Left colon (tissue), 2 donors: Measurements from ENCODE around the gene CD22. TPM values are rescaled to one million over a fixed set of nuclear protein-coding genes. Genes with fewer than 3 reads are reported as not detected.
"Not testable (repeated sequence)": the region's sequence is repeated elsewhere in the genome, so short reads cannot be mapped to it uniquely, and the experiment has no call there.

Experiments used
- ATAC-seq: fragments of 200-7000 bp; cut with Tn5 transposase; one replicate; pipeline ENCODE4 v1.9.1; 2020; ENCODE audit warnings: mild to moderate bottlenecking, moderate library complexity
- DNase-seq, 2 donors: peaks; one replicate each; pipeline ENCODE4 v3.0.0-alpha.2; 2020
- intact Hi-C, 2 donors: fragments of 100-400 bp; cut with DNase I in 1 of 2; cut with micrococcal nuclease in 1 of 2; formaldehyde crosslinking; loops; one replicate each; pipeline versions ENCODE4 v1.11.2 to v1.14.0; 2022; cut with DNase I, micrococcal nuclease
- total RNA-seq, 2 donors: library from RNA; stranded (reverse); fragmentation: NEBNext Ultra II Directional; extraction: Animal tissue kit (Norgen Biotek cat#: 25700); gene quantifications; one replicate each; pipeline ENCODE4 v1.2.1, GENCODE V29; 2021
- donor health status: DM: no; HTN: no; CAD: no.
- donor health status: DM: yes; HTN: yes; CAD: no.

Gene CD22
- total RNA-seq, 2 donors from 2014 or later = 2.5 to 3.2 TPM

DNA sequence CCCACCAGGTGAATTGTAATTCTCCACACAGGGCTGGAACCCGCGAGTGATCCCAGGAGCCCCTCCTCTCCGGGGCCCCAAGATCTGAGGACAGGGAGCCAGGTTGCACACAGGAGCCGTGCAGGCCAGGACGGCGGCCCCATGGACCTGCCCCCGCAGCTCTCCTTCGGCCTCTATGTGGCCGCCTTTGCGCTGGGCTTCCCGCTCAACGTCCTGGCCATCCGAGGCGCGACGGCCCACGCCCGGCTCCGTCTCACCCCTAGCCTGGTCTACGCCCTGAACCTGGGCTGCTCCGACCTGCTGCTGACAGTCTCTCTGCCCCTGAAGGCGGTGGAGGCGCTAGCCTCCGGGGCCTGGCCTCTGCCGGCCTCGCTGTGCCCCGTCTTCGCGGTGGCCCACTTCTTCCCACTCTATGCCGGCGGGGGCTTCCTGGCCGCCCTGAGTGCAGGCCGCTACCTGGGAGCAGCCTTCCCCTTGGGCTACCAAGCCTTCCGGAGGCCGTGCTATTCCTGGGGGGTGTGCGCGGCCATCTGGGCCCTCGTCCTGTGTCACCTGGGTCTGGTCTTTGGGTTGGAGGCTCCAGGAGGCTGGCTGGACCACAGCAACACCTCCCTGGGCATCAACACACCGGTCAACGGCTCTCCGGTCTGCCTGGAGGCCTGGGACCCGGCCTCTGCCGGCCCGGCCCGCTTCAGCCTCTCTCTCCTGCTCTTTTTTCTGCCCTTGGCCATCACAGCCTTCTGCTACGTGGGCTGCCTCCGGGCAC, 22.6 kb downstream of the CD22 start:
- intact Hi-C loops = loop anchor here (5.0 to 10.0 kb wide), 2 partner anchors 141 to 143 kb away; partner anchors contain the start of gene KRTDAP (in 2 of the 2)
- ATAC-seq (no peak), DNase-seq (no peak)

DNA sequence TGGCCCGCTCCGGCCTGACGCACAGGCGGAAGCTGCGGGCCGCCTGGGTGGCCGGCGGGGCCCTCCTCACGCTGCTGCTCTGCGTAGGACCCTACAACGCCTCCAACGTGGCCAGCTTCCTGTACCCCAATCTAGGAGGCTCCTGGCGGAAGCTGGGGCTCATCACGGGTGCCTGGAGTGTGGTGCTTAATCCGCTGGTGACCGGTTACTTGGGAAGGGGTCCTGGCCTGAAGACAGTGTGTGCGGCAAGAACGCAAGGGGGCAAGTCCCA, 23.1 kb downstream of the CD22 start:
- intact Hi-C loops = loop anchor here (5.0 to 10.0 kb wide), 2 partner anchors 140 to 143 kb away; partner anchors contain the start of gene KRTDAP (in 2 of the 2)
- DNase-seq (no peak), ATAC-seq (no peak)

DNA sequence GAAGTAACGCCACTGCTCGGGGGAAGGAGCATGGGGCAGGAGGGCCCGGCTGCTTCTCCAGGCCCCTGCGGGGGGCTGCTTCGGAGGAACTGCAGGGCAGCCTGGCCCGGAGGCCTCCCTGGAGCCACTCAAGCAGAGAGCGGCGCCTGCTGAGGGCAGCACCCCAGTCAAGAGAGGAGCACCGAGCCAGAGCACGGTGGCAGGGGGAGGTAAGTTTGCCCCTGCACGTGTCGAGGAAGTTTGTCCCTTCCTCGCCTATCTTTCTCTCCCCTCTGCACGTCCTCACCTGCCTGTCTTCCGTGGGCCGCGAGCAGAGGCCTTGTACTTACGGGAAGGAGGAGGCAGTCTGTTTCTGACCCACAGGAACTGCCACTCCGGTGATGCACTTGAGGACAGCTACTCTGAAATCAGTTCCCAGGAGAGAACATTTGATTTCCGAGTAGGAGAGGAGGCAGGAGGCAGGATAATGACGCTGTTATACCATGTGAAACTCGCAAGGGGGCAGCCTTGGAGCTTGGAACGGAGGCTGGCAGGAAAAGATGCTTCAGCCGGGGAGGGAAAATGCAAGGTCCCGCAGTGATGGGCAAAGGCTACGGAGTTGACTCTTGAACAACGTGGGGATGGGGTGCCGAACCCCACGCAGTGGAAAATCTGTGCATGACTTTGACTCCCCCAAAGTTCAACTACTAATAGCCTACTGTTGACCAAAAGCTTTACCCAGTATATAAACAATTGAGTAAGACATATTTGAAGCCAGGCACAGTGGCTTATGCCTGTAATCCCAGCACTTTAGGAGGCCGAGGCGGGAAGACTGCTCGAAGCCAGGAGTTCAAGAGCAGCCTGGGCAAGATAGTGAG, 23.7 kb downstream of the CD22 start:
- ATAC-seq (peak; percentile 83), DNase-seq (peak; percentile 50 to 66)
- intact Hi-C loops = loop anchor here (5.0 to 10.0 kb wide), 2 partner anchors 140 to 142 kb away; partner anchors contain the start of gene KRTDAP (in 2 of the 2)

DNA sequence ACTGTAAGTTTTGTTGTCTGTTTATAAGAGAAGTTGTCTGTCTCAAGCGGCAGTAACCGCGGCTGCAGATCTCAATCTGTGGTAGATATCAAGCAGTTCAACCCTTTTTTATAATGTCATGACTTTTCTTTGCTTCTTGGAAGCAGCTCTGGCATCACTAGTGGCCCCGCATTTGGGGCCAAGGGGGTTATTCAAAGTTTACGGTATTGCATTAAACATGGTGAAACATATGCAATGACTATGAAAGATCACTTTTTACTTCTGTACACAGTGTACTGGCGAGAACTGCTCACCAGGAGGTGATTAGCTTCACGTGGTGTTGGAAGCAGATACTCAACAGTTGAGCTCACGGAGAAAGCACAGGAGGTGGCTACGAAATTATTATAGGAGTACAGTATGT, 24.6 kb downstream of the CD22 start:
- intact Hi-C loops = loop anchor here (5.0 to 10.0 kb wide), 2 partner anchors 139 to 141 kb away; partner anchors contain the start of gene KRTDAP (in 2 of the 2)
- ATAC-seq (no peak), DNase-seq (no peak)

DNA sequence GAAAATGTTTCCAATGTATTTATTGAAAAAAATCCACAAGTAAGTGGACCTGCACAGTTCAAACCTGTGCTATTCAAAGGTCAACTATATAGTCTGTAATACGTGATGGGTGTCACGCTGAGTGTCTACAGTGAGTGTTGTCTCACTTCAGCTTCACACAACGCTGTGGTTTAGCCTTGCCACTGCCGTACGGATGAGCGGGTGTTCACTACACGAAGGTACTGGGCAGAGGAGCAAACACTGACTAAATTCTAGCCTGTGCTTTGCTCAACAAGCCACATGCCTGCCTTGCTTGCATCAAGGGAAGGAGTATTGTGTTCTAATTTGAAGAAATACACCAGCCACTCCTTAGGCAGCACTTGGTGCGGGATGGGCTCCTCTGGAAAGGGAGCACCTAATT, 25.9 kb downstream of the CD22 start:
- intact Hi-C loops = loop anchor here (5.0 to 10.0 kb wide), 2 partner anchors 137 to 140 kb away; partner anchors contain the start of gene KRTDAP (in 2 of the 2)
- ATAC-seq (no peak), DNase-seq (no peak)

DNA sequence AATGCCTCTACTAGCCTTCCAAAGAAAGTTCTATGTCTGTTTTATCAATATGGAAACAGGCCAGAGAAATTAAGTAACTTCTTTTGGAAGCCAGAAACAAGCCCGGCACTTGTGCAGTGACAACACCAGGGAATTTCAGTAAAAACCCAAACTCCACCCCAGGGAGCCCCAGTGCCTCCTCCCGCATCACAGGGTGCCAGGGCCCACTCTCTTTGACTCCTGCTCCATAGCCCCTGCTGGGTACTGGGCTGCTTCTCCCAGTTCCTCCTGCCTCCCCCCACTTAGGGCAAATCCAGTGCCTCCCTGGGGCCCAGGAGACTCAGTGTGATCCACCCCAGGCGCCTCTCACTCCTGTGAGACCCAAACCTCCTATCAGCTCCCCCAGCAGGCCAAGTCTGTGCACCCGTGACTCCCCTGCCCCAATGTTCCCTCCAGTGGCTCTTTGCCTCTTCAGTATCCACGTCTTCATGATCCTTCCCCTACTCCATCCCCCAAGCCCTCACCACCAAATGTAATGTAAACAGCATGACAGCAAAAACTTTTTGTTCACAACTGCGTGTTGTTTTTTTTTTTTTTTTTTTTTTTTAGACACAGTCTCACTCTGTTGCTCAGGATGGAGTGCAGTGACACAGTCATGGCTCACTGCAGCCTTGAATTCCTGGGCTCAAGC, 26.9 kb downstream of the CD22 start:
- no peak for DNase-seq
- intact Hi-C loops = loop anchor here in 1 of 2 donors (10.0 kb wide), 1 partner anchor 139 kb away; the partner anchor contains the start of gene KRTDAP
- ATAC-seq = no peak

DNA sequence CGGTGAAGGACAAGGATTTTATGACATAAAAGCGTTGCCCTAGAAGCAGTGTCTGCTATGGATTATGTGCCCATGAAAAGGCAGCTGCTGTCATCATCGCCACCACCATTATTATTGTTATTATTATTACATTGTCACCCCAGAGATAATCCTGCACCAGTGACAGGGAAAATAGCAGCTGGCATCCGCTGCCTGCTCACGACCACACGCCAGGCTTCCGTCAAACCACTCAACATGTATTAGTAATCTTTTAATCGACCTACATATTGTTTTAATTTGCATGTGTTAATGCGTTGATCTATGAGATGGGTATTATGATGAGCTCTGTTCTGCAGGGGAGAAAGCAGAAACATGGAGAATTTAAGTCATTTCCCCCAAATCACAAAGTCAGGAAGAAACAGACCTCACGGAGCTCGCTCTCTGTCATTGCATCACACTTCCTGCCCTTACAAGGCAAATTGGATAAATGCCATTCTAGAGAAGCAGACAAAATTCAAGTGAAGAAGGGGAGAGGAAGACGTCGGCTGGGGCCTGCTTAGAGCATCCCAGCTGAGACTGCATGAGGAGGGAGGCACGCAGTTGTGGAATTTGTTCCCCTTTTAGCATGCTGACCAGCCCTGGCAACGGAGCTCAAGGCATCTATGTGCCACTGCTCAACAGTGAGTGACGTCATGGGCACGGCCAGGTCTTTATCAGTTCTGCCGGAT, 29.0 kb downstream of the CD22 start, which contains the start of gene FFAR3:
FFAR3 (plus strand) TSS at position 594 of the 707 bp plus-strand sequence. CDS start 431 bp downstream, outside the sequence.
- ATAC-seq (no peak), DNase-seq (peak in 1 of 2 donors; percentile 41)
- intact Hi-C loops = loop anchor here in 1 of 2 donors (10.0 kb wide), 1 partner anchor 137 kb away; the partner anchor contains the start of gene KRTDAP

DNA sequence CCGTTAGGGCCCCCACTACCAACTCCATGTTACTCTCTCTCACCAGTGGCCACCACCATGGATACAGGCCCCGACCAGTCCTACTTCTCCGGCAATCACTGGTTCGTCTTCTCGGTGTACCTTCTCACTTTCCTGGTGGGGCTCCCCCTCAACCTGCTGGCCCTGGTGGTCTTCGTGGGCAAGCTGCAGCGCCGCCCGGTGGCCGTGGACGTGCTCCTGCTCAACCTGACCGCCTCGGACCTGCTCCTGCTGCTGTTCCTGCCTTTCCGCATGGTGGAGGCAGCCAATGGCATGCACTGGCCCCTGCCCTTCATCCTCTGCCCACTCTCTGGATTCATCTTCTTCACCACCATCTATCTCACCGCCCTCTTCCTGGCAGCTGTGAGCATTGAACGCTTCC, 29.8 kb downstream of the CD22 start:
- not testable (repeated sequence) for ATAC-seq, DNase-seq
- intact Hi-C loops = loop anchor here in 1 of 2 donors (10.0 kb wide), 1 partner anchor 136 kb away; the partner anchor contains the start of gene KRTDAP

DNA sequence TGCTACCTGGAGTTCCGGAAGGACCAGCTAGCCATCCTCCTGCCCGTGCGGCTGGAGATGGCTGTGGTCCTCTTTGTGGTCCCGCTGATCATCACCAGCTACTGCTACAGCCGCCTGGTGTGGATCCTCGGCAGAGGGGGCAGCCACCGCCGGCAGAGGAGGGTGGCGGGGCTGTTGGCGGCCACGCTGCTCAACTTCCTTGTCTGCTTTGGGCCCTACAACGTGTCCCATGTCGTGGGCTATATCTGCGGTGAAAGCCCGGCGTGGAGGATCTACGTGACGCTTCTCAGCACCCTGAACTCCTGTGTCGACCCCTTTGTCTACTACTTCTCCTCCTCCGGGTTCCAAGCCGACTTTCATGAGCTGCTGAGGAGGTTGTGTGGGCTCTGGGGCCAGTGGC, 30.4 kb downstream of the CD22 start:
- not testable (repeated sequence) for DNase-seq, ATAC-seq
- intact Hi-C loops = loop anchor here in 1 of 2 donors (10.0 kb wide), 1 partner anchor 135 kb away; the partner anchor contains the start of gene KRTDAP

DNA sequence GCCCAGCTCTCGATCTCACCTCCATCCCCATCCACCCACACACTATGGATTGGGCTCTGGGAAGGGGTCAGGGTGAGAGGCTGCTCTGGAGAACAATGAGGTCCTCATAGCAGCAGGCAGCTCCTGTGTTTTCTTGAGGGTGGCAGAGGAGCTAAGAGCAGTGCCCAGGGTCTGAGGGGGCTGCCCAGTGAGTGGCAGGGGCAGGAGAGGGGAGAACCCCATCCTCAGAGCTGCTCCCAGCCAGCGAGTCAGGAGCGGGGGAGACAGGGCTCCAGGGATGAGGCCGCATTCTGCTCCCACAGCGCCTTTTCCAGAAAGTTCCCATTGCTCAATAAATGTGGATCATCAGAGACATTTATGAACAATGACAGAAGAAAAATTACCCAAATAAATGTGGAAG, 31.1 kb downstream of the CD22 start:
- ATAC-seq, DNase-seq, intact Hi-C loops: not testable (repeated sequence)

DNA sequence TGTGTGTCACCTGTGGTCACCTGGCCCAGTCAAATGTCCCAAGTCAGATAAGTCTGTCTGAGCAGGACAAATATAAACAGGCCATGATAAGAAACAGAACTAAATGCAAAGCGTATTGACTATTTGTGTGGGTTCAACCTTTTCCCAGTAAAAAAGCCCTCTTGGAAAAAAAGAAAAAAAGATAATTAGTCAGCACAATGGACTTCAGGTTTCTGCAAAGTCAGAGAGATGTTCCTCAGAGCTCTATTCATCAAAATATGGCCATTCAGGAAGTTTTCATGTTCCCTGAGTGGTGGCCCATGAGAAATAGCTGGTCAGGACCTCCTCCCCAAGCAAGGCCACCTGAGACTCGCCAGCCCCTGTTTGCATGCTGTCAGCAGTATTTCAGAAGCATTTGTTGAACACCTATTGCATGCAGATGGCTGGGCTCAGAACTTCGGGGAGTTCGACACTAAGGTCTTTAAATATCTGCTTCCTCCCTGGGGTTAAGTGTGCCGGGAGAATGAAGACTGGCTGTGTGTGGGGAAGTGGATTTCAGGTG, 32.0 kb downstream of the CD22 start:
- no peak for ATAC-seq
- no peak for DNase-seq
- intact Hi-C loops = no loop called here

DNA sequence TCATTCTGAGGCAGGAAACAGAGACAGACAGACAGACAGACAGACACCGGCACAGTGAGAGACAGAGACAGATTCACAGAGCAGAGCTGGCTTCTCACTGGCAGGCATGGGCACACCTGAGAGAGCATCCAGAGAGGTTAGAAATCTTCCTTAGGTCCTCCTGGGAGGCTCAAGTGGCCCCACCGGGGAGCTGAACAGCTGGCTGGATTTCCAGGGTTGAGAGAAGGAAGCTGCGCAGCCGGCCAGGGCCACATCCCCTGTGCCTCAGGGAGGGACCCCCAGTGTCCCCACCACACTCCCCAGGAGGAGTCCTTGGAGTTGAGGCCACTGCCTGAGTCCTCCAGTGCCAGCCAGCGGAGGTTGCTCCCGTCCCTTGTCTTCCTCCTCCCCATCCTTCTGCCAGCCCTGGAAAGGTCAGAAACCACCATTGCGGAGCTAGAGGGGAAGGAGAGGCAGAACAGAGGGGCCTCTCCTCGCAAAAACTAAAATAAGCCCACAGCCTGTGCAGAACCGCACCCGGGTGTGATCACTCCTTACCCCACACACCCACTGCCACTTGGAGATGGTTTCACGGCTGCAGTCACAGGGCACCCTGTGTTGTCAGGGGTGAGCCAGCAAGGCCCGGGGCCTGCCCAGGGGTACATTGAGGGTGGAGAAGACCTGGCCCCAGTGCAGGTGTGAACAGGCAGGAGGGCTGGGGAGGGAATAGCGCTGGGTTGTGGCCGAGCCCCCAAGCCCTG, 33.4 kb downstream of the CD22 start:
- DNase-seq = no peak
- no peak for ATAC-seq
- intact Hi-C loops = no loop called here

DNA sequence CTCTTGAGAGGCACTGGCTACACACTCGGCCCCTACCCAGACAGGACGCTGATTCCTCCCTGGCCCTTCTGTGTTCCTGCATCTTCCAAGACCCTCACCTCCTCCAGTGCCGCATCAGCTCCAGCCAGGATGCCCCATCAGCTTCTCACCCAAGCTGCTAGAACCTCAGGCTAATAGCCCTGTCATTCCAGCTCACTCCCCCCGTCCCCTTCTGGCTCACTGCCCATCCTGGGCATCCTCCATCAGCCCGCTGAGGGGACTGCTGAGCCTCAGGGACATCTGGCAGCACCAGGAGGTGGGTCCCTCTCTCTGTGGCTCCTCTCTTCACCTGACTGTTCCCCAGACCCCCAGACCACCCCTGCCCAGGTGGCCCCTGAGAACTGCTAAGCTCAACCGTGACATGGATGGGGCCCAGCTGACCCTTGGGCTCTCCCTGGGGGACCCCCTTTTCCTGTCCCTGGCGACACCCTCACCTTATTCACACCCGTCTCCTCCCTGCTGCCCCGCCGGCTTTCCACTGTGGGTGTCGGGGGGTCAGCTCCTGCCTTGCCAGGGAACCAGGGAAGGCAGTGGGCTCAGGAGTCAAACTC, 34.1 kb downstream of the CD22 start:
- ATAC-seq (no peak), DNase-seq (no peak)
- intact Hi-C loops = no loop called here

DNA sequence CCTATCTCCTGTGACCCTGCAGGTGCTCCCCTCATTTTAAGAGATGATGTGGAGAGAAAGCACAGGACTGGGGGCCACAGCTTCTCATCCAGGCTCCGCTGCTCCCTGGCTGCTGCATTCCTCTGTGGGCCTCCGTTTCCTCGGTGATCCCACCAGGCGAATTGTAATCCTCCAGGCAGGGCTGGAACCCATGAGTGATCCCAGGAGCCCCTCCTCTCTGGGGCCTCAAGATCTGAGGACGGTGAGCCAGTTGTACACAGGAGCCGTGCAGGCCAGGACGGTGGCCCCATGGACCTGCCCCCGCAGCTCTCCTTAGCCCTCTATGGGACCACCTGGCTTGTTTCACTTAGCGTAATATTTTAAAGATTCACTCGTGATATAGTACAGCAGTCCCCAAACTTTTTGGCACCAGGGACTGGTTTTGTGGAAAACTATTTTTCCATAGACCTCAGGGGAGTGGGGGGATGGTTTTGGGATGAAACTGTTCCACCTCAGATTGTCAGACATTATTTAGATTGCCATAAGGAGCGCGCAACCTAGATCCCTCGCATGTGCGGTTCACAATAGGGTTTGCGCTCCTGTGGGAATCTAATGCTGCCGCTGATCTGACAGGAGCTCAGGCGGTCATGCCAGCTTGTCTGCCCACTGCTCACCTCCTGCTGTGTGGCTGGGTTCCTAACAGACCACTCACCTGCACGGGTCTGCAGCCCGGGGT, 34.9 kb downstream of the CD22 start:
- ATAC-seq (no peak), DNase-seq (no peak)
- intact Hi-C loops = no loop called here

DNA sequence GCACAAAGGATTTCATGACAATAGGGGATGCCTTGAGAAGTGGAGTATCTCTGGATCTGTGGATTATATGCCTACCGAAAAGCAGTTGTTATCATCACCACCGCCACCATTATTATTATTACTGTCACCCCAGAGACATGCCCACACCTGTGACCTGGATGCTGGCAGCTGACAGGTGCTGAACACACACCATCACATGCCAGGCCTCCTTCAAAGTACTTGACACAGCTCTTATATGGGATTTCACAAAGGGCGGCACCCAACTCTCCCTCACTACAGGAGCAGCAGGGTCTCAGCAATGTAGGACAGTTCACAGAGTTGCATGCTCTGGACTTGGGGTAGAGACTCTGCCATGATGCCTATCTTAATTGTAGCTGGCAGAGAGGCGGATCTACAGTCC, 36.3 kb downstream of the CD22 start:
- no peak for ATAC-seq
- DNase-seq = no peak

DNA sequence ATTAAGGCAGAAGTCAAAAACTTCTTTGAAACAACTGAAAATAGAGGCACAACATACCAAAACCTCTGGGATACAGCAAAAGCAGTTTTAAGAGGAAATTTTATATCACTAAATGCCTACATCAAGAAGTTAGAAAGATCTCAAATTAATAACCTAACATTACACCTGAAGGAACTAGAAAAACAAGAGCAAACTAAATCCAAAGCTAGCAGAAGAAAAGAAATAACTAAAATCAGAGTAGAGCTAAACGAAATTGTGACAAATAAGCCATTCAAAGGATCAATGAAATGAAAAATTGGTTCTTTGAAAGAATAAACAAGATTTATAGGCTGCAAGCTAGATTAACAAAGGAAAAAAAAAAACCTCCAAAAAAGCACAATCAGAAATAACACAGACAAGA, 39.4 kb downstream of the CD22 start:
- no peak for DNase-seq
- ATAC-seq = no peak
- intact Hi-C loops = no loop called here

More for the DNA sequence above, 36.3 kb downstream of the CD22 start:
- intact Hi-C loops = no loop called here
